GM21447 (cell line): ENCODE data around the gene OR51D1.

Experiments used
- ATAC-seq: cut with Tn5 transposase; IDR thresholded peaks from one replicate; pipeline ENCODE4 v1.9.1; 2021; ENCODE audit not compliant: unreplicated experiment

OR51D1 gene, protein sequence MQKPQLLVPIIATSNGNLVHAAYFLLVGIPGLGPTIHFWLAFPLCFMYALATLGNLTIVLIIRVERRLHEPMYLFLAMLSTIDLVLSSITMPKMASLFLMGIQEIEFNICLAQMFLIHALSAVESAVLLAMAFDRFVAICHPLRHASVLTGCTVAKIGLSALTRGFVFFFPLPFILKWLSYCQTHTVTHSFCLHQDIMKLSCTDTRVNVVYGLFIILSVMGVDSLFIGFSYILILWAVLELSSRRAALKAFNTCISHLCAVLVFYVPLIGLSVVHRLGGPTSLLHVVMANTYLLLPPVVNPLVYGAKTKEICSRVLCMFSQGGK

DNA sequence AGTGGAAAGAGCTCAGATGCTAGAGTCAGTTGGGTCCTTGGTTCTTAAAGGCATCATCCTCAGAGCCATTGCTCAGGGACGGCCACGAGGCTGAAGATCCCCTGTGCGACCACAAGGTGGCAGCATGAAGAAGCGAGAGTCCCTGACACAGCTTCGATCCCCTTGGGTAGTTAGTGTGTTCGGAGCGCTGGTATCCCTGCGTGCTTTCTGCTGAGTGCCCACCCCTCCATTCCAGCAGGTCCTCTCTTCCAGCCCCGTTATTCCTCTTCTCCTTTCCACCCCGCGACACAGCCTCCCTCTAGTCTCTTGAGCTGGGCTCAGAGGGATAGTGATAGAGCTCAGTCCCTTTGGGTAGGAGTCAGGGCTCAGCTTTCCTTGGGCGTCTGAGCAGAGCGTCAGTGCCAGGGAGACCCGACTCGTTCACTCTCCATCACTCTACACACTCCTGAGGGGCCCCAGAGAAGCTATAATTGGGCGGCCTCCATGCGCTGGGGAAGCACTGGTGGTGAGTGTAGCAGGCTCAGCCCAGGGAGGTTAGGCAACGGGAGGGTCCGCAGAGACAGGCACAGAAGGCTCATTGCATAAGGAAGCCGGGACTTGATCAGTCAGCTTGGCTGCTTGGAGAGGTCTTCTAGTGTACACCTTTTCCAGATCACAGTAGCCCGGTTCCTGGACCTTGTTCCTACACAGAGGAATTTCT is at the start of gene OR51D1:
Gene OR51D1 (plus strand): TSS at position 516 of the 700 bp plus-strand sequence. CDS start 2,314 bp downstream, outside the sequence.
- peak; percentile 93 for ATAC-seq

DNA sequence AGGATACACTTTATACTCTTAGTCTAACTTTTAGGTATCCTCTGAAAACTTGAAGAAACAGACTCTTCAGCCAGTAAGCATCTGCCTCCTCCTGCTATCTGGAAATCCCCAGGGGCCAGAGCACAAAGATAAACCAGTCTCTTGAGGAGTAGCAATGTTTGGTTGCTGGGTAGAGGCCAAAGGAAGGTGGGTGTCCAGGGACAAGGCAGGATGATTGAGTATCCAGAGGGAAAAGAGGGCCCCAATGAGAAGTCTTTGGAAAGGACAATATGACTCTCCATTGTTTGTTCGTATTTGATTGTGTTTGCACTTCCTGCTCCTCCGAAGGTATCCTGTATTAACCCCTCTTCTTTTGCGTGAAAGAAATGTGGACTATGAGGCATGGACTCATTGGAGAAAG is 48.3 kb upstream of the OR51D1 start:
- no peak for ATAC-seq

DNA sequence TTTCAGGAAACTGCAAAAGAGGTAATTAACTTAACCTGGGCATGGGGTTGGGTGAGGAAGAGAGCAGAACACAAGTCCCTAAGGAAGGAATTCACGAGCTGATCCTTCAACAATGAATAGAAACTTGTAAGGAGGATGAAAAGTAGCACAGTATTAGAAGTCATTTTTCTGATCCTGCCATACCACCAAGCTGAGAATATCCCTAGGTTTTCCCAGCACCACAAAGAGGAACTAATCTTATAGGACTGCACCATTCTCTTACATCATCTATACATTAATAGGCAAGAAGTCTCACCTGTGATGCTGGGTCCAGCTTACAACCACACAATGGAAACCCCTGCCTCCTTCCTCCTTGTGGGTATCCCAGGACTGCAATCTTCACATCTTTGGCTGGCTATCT is 43.5 kb upstream of the OR51D1 start, which contains the start of gene OR52I1:
Gene OR52I1 (plus strand): TSS at position 301 of the 400 bp plus-strand sequence. CDS start 0 bp downstream, at position 301.
- ATAC-seq = no peak

DNA sequence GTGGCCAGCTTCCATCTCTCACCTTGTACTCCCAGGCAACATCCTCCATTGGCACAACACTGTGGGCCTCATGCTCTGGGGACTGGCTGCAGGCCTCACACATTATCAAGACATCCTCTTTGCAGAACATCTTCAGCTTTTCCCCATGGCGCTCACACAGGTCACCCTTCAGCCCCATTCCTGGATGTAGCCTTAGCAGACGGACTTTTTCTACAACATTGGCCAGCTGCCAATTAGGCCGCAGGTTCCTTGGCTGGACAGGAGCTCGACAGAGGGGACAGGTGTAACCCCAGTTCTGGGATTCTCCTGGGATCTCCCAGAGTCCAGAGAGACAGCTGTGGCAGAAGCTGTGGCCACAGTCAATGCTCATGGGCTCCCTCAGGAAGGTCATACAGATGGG is 32.2 kb upstream of the OR51D1 start:
- ATAC-seq = no peak

DNA sequence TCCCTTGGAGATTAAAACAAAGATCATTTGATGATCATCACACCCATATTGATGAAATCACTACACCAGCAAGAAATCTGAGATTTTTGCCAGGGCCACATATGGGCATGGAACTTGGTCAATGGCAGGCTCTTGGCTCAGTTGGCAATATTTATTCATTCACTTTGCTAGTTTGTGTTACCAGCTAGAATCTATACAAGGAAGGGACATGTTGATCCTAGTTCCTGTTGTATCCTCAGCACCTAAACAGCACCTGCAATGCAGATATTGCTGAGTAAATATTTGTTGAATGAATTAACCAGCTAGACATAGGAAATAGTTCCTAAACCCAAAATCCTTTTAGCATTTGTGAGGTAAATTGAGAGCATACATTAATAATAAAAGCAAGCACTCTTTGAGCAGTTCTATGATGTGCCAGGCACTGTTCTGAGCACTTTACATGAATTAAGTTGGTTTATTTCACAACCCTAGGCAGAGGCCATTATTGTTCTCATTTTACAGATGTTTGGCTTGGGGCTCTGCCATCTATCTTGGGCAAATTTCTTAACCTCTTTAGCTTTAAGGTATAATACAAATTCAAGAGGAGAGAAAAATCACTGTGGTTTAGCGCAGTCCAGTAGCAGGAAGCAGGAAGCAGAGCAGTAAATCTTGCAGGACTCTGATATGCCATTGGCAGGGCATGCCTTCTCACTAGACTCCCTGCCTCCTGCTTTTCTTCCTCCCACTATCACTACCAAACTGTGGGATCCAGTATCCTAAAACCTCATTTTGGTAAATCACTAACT is 30.9 kb upstream of the OR51D1 start:
- ATAC-seq = no peak

DNA sequence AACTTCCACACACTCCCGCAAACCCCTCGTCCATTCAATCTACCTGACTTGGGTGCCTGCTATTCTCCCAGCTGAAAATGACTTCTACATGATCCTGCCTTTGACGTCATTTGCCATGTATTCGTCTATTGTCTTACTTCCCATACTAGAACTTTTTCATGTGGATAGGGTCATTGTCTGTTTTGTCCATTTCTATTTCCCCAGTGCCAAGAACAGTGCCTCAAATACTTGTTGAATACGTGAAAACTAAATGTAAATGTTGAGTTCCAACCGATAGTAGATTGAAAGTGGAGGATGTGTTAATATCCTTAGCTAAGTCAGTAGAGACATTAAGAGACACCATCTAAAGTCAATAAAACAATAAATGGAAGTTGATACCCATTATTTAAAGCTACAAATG is 30.2 kb upstream of the OR51D1 start:
- no peak for ATAC-seq

DNA sequence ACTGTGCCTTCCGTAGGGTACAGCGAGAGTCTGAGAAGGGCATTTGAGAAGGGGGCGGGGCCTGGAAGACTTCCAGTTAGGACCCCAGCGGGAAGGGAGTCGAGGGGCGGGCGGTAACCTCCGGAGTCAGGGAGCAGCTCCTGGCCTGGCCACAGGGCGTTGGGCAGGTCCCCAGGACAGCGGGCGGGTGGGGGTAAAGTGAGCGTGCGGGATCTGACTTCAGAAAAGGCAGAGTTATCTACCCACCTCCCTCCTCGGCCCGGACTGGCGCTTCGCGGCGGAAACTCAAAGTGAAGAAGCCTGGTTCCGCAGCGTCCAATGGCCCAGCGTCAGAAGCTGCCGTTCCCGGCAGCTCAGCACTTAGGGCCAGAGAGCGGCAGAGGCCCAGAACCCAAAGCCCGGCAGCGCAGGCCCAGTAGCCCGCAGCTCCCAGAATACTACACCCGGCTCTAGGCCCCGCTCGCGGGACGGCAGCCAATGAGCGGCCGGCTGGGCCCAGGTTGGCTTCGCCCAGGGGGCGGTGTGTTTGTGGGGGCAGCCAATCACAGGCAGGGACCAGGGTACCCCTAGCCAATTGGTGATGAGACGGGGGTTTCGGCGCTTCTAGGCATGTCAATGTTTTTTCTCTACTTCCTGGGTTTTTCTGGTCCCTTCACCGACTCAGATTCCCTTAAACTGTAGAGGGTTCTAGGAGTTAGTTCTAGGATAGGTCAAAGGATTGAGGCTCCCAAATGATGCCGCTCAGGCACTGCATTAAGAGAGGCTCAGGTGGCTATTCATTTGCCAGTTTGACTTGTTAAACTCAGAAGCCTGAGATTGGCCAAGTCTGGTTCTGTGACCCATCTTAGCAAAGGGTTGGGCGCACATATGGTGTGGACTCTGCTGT is 29.3 kb upstream of the OR51D1 start, which contains the start of gene TRIM68:
Gene TRIM68 (minus strand): TSS at position 451 of the 886 bp plus-strand sequence. CDS start 2,727 bp downstream, outside the sequence.
- peak; percentile 100 for ATAC-seq

DNA sequence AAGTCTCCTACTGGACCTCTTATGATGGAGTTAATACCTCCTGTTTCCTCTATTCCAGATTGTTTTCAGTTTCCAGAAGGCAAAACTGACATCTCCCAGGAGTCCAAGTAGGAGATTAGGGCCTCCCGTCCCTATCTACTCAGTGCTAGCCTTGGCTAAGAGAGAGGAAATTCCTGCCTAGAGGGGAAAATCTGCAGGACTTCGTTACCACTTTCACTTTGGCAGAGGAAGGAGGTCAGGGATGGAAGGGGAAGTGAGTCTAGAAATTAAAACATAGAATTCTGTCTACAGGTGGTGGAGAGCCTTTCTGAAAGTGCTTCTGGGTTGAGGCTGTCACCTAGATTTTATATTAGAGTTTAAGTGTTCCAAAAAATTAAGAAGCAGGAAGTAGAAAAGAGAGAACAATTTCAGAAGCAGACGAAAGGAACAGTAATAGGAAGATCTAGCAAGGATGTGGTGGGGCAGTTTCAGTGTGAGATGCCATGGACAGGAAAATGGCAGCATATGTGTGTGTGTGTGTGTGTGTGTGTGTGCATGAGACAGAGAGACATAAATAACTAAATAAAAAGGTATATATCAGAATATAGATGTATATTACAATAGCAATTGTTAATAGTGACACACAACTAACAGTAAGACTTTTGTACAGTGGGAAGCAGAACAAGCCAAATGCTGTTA is 26.9 kb upstream of the OR51D1 start:
- no peak for ATAC-seq

DNA sequence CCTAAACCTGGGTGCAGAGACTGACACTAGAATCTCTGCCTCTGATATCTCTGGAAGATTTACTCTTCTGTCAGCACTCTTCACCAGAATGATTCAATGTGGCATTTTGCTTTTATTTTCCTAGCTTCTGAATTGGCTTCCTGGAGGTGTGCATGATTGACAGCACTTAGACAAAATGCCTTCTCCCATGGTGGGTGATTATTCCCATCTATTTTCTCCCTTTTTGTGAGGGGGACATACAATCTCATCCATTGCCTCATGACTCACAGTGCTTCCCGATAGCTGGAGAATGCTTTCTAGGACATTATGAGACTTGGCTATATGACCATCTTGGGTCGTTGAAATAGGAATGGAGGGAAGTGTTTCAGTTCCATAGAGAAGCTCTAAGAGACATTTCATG is 25.3 kb upstream of the OR51D1 start:
- no peak for ATAC-seq

DNA sequence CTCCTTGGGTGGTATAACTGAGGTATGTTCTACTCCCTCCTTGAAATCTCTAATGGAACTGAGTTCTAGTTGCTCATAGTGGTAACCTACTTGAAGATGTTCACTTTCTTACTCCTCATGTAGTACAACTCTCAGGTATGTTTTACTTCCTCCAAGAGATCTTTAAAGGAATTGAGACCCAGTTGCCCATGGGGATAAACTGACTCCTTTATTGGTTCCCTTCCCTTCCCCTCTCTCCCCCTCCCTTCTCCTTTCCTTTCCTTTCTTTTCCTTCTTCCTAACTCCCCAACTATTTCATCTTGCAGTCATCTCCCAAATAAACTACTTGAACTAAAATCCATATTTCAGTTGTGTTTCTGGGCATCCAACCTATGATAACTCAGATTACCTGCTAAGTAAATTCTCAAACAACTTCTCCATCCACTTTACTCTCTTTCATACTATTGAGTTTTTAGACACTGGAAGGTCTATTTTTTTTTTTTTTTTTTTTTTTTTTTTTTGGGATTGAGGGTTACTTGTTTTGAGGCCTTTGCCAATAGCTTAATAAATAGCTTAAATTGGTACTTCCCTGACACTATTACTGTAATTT is 21.3 kb upstream of the OR51D1 start:
- no peak for ATAC-seq

DNA sequence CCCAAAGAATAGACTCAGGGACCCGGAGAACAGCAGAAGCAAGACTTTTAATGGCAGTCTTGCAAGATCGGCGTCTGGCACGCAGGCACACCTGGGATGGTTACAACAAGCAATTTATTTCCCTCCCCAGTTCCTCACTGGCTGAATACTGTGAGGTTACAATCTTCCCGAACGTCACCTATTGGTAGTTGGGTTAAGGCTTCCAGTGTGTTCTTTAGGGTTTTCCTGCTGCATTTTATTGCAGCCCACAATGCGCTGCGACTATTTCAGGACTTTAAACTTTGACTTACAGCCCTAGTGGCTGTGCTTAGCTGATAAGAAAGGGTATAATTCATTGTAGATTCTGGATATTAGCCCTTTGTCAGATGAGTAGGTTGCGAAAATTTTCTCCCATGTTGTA is 17.8 kb upstream of the OR51D1 start:
- ATAC-seq = no peak

DNA sequence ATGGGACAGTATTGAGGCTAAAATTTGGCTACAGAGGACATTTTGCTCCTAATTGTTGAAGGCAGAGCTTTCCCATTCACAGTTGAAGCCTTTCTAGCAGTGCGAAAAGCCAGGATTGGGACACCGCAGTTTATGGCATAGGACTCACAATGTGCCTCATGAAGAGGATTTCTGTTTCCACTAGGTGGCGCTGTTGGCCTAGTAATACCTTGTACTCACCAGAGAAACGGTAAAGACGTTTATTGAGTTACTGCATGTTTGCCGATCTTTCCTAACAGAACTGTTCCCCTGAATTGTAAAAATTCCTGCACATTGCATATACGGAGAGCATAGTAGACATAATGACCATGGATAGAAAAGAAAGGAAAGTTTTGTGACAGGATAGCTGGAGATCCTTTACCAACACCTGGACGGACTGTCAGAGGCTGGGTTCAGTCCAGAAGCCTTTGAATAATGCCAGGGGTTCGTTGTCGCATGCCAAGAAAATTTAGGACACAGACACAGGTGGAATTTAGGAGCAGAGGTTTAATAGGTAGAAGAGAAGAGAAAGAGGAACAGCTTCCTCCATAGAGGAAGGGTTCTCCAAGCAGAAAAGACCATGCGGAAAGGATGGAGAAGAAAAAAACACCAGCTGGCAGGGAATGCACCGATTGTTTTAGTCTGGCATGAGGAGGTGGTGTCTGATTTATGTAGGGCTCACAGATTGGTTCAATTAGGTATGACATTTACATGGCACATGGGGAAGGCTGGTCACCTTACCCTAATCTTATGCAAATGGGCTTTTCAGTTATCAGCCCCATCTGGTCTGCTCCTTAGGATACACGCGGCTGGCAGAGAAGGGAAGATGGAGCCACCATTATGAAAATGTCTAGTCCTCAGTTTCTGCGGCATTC is 10.8 kb upstream of the OR51D1 start:
- ATAC-seq = no peak

DNA sequence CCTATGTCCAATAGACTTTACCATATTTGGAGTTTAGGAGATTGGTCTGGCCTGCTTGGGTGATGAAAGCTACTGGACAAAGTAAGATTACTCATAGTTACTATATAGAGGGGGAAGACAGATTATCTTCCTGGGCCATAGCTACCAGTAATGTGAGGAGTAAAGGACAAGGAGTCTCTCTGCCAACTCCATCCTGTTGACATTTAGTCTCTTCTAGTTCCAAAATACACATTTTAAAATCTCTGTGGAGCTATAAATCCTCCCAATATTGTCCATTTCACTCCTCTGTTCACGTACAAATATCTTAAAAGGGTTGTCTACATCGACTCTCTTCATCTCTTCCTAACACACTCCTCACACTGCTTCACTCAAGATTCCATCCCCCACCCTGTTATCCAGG is 1.1 kb upstream of the OR51D1 start:
- no peak for ATAC-seq

DNA sequence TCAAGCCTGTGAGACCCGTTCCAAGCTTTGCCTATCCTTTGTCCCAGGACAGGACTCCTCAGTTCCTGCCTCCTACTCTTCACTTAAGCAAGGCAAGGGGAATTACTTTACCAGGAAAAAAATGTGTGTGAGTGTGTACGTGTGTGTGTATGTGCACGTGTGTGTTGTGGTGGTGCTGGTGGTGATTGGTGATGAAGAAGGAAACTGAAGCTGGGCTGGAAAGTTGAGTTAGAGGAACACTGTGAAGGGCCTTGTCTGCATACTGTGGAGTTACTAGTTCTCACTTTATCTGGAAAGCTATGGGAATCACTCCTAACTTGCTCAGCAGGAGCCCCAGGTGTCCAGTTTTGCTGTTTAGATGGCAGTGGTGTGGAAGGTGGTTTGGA is 378 bp downstream of the OR51D1 start:
- ATAC-seq = no peak

DNA sequence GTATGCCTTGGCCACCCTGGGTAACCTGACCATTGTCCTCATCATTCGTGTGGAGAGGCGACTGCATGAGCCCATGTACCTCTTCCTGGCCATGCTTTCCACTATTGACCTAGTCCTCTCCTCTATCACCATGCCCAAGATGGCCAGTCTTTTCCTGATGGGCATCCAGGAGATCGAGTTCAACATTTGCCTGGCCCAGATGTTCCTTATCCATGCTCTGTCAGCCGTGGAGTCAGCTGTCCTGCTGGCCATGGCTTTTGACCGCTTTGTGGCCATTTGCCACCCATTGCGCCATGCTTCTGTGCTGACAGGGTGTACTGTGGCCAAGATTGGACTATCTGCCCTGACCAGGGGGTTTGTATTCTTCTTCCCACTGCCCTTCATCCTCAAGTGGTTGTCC is 2.7 kb downstream of the OR51D1 start:
- no peak for ATAC-seq

DNA sequence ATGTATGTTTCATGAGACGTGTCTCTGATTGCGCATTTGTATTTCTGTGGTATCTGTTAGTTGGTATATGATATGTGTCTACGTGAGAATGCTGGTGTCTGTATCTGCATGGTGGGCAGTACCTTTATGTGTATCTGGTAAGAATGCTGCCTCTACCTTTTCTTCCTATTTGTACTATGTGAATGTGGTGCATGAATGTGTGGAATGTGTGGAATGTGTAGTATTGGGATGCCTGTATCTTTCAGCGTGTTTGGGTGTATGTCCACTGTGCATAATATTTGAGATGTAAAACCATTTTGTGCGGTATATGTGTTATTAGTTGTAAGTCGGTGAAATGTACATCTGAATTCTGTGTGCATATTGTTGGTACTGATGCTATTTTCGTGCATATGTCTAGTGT is 4.2 kb downstream of the OR51D1 start:
- ATAC-seq = no peak

DNA sequence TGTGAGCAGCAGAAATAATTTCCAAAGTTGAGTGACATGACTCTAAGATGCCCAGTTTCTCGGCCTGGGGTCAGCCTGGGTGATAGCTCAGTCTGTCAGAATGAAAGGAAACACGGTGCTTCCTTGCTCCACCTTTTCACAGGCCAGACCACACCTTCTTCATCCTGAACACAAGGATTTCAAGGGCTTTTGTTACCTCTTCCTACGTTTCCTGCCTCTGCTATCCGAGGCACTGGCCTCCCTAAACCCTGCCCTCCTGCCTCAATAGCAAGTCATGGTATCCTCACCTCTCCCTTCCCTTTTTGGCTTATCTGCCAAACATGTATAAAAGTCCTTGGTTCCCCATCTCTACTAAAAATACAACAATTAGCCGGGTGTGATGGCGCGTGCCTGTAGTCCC is 4.8 kb downstream of the OR51D1 start:
- no peak for ATAC-seq

DNA sequence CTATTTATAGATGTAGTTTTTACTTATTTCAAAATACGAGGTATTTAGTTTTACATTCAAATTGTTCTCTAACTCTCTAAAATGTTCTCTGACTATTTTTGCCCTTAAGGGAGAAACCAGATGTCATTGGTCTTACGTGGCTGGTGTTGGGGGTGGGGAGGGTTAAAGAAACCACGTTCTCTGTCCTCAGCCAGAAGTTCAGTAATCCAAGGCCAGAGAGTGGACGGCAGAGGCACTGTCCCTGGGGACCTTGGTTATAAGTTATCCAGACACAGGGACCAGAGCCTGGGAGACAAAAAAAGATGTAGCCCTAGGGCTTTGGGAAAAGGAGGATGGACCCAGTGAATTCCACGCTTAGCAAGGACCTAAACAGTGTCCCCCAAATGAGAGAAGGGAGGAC is 5.8 kb downstream of the OR51D1 start:
- ATAC-seq = no peak

DNA sequence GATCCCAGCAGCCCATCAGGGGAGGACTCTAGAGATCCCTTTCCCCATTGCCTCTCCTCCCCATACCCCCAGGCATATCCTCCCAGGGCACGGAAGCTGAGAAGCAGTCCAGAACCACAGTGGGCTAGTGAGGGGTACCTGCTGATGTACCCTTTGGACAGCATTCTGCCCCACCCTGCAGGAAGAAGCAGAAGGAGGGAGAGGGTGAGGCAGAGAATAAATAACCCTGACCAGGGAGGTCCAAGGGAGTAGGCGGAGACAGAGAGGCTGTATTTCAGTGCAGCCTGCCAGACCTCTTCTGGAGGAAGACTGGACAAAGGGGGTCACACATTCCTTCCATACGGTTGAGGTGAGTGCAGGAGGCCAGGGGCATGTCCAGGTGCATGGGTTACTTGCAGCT is 6.4 kb downstream of the OR51D1 start, which contains the start of gene OR51E1:
Gene OR51E1 (plus strand): TSS at position 301 of the 400 bp plus-strand sequence. CDS start 8,545 bp downstream, outside the sequence.
- ATAC-seq = no peak
